ENCODE data around the gene ADAM23.

The ADAM23 gene

DNA sequence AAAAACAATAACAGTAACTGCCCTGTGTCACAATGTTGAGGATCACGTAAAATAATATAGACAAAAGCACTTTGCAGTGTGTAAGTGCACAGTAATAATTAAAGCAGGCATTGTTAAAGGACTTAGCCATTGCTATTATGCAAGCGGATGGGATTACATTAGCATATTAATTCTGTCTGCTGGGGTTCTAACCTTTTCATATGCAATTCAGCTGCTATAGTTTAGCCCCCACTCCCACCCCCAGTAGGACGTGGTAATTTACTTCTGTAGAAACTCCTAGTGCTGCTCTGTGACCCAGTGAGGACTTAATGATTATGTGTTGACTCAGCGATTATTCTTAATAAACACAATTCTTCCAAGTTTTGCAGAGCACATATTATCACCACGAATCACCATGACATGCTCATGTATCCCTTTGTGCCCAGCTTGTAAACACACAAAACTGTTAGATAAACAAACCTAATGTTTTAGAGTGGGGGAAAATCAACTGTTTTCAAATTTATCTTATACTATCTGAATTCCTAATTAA, 5.1 kb upstream of the ADAM23 start:
- DNase-seq (ENCODE audit: low read depth in 2 of 2), result no peak

DNA sequence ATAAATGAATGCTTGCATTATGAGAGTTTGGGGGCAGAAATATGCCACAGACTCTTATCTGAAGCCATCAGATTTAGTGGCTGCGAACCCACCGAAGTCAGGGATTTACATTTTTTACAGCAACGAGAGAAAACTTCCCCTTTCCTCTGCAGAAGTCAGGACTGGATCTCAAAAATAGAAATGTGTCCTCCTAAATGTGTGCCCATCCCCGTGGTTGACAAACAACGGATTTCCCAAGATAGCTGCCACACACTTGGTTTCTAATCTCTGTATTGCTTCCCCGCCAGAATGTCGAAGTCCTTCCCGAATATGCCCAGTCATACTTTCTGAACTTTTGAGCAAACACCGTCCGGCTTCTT, 879 bp upstream of the ADAM23 start:
- no peak for DNase-seq (ENCODE audit: low read depth in 2 of 2)

DNA sequence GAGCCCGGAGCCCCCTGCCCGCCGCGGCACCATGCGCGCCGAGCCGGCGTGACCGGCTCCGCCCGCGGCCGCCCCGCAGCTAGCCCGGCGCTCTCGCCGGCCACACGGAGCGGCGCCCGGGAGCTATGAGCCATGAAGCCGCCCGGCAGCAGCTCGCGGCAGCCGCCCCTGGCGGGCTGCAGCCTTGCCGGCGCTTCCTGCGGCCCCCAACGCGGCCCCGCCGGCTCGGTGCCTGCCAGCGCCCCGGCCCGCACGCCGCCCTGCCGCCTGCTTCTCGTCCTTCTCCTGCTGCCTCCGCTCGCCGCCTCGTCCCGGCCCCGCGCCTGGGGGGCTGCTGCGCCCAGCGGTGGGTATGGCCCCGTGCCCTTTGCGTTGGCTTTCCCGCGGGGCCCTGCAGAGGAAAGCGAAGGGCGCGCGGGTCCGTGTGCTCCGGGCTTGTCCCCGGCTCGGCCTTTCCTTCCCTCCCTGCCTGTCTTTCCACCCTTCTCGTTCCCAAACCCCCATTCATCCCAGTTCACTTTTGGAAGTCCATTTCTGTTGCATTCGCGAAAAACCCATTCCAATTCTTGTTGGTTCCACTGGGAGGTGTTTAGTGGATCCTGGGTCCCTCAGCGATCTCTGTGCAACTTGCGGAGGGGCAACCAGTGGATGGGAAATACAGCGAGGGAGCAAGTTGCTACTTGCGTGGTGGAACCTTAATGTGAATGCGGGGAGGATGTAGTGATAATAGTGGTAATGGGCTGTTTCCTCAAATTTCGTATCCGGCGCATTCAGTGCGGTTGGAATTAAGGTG, 599 bp downstream of the ADAM23 start:
- DNase-seq (ENCODE audit: low read depth in 2 of 2), result no peak

DNA sequence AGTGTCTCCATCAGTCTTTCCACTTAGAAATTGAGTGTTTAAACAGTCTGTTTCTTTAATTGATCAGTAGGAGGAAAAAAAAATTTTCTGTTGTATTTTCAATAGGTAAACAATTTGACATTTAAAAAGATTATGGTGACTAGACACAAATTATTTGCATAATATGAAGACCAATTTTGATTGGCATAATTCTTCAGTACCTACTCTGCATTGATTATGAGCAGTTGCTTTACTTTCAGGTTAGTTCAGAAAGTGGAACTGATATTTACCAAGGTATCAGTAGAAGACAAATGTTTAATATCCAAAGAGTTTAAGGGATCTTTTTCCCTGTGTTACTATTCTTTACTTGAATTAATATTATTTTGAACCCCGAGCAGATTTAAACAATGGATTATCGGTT, 2.6 kb downstream of the ADAM23 start:
- DNase-seq (ENCODE audit: low read depth in 2 of 2), result no peak

DNA sequence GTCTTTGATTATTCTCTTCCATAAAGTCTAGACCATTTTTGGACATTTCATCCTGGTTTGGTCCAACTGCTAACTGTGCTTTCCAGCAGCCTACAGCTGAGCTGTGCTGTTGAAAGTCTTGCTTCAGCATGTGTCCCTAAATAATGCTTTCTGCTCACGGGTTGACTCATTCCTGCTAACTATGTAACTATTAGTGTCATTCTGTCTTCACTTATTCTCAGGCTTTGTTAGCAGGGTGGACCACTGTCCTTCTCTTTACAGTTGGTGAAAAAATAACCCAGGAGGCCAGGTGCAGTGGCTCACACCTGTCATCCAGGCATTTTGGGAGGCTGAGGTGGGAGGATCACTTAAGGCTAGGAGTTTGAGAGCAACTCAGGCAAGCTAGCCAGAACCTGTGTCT, 8.9 kb downstream of the ADAM23 start:
- no peak for DNase-seq (ENCODE audit: low read depth in 2 of 2)

DNA sequence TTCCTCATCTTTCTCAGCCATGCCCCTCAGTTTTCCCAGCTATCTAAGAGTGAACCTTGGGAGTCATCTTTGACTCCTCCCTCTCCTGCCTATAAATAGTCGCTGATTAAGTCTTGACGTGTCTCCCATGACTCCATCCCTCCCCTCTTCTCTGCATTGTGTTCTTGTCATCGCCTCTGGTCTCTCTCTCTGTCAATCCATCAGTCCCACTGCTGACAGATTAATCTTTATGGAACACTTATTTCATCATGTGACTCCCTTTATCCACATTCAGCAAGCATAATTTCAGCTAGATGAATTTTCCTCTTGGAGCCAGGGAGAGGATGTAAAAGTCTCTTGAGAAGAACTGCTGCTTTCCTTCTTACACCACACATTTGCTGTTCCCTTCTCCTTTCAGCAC, 9.4 kb downstream of the ADAM23 start:
- DNase-seq (ENCODE audit: low read depth in 2 of 2), result no peak

DNA sequence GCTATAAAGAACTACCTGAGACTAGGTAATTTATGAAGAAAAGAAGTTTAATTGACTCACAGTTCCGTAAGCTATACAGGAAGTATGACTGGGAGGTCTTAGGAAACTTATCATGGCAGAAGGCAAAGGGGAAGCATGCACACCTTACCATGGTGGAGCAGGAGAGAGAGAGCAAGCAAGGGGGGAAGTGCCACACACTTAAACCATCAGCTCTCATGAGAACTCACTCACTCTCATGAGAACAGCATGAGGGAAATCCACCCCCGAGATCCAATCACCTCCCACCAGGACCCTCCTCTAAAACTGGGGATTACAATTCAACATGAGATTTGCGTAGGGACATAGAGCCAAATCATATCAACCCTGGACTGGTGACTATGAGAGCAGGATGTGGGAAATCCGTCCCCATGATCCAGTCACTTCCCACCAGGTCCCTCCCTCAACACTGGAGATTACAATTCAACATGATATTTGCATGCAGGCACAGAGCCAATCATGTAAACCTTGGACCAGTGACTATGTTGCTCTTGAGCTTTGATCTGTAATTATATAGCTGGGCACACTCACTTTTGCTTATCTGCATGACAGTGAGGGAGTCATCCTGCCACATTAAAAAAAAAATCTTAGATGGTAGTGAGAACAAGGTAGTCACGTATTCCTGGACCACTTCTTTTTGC, 12.9 kb downstream of the ADAM23 start:
- no peak for DNase-seq (ENCODE audit: low read depth in 2 of 2)

DNA sequence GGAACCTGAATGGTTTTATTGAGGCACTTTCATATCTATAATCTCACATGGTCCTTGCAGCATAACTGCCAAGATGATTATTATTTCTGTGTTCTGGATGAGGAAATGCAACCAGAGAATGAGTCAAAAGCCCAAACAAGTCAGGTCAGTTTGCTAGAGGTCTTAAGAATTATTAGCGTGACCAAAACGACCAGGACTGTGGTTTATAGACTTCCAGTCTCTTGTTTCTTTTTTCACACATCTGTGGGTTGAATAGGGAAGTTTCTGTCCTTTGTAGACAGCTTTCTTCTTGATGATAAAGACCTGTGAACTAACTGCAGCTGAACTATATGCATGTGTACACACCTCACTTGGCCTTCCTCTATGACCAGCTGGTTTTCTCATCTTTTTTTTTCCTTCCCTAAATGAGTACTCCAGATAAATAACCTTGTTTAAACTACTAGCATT, 13.9 kb downstream of the ADAM23 start:
- no peak for DNase-seq (ENCODE audit: low read depth in 2 of 2)

DNA sequence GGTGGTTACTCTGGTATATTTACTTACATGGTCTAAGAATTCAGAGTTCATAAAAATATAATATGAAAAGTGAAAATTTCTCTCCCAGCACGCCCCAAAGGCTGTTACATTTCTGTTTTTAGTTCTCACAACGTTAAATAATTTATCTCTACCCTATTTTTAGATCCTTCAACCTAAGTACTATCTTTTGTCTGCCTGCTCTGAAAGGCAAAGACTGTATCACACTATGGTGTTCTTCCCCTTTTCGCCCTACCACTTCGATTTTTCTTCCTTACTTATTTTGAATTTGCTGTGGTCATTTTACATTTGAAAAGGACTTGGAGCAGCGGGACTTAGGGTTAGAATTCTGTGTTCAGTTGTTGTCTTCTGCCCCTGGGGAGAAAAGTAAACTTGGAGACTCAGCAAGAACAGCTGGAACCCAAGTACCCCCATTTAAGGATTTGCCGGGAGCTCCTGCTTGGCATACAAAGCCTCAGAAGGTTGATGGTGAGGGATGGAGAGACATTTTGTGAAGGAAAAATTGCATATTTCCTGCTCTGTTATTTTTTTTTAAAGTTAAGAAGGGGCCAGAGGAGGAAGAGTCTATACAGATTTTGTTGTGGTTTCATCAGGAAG, 19.0 kb downstream of the ADAM23 start:
- no peak for DNase-seq (ENCODE audit: low read depth in 2 of 2)

DNA sequence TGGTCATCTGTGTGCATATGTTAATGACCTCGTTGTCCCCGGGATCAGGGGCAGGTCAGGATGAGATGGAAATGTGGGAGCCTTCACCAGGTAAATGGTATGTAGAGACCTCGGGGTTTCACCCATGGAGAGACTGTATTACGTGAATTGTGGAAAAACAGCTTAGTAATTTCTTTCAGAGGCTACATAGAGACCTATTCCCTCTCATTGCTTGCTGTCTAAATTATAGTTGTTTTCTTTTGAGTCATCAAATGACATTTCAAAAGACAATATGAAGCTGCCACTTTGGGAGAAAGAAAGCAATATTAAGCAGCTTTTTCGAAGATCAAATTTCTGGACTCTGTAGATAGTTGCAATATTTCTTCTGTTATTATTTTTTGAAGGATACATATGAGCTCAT, 20.4 kb downstream of the ADAM23 start:
- DNase-seq (ENCODE audit: low read depth in 2 of 2), result no peak

DNA sequence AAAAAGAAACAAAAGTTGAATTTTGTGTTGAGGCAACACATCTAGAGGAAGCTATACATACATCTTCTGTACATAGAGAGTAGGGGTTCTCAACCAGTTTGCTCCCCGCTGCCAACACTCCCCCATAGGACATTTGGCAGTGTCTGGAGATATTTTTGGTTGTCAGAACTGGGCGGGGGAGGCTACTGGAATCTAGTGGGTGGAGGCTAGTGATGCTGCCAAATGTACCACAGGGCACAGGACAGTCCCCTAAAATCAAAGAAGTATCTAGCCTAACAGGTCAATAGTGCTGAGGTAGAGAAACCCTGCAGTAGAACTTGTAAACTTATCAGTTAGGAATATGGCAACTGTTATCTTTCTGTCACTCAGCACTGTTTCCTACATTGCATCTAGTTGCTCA, 21.3 kb downstream of the ADAM23 start:
- no peak for DNase-seq (ENCODE audit: low read depth in 2 of 2)

DNA sequence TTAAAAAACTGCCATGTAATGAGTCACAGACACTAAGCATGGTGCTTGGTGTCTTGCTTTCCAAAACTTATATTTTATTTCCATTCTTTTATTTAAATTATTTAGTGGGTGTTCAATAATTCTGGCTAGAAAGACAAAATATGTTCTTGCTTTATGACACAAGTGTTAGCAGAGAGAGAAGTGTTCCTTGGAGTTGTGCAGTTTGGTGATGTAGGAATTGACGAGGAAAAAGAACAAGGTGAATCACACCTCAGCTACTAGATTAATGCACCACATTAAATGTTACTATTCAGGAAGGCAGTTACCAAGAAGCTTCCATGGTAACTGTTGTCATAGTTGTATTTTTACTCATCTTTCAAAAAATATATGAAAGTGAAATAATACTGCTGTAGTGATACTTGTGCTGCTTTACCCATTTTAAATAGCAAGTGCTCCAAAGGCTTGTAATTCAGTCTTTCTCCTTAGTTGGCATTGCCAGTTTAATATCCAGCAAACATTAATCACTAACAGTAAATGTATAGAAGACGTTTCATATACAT, 28.3 kb downstream of the ADAM23 start:
- DNase-seq (ENCODE audit: low read depth in 2 of 2), result no peak

DNA sequence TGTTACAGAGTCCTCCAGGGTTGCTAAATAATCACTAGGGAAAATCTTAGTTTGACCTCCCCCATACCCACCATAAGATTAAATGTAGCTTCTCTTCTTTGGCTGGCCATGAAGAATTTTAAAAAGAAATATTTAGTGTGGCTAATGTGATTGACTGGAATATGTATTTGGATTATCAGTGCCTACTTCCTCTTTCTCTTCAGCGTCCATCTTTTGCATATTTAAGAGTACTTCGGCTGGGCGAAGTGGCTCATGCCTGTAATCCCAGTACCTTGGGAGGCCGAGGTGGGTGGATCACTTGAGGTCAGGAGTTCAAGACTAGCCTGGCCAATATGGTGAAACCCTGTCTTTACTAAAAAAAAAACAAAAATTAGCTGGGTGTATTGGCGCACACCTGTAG, 28.8 kb downstream of the ADAM23 start:
- DNase-seq (ENCODE audit: low read depth in 2 of 2), result no peak

DNA sequence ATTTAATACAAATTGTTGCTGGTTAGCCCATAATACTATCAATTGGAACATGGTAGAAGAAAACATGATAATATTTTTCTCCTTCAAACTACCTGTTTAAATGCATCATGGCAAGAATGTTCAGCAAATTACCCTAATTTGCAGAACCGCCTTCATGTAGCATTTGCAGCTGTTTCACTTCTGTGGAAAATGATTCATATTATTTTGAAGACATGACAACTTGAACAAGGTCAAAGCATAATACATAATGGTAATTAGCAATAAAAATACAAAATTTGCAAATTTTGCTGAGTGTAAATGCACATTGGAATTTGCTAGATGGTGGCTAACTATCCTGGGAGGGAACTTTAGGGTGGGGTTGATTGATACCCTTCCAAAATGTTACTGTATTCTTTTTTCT, 30.8 kb downstream of the ADAM23 start:
- no peak for DNase-seq (ENCODE audit: low read depth in 2 of 2)

DNA sequence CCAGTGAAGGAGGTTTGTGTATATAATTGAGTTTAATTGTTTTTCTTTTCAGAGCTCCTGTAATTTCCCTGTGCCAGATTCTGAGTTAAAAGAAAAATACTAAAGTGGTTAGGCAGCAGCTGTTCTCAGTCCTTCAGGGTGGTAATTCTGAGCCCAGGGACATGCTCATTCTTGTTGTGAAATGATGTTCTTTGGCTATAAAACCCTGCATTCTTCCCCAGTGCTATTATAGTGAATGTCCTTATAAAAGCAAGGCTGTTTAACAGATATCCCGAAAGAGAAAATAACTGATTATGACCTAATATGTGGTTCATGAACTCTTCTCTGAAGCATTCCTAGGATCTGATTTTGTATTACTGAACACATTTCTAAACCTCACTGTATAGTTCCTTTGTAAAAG, 34.0 kb downstream of the ADAM23 start:
- DNase-seq (ENCODE audit: low read depth in 2 of 2), result peak; percentile 8 to 9

DNA sequence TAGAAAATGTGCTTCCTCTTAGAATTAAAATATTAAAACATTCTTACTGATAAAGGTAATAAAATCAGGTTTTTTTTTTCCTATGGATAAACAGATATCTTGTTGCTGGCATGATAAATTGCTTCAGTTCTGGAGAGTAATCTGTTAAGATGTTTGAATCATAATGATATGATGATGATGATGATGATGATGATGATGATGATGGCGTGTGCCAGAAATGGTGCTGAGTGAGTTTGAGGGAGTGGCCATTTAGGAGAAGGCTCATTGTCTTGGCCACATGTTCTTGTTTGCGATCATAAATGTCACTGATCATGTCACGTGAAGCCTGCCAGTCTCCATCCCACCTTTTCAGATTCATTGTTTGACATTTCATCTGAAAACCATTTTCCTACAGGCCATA, 35.0 kb downstream of the ADAM23 start:
- no peak for DNase-seq (ENCODE audit: low read depth in 2 of 2)

DNA sequence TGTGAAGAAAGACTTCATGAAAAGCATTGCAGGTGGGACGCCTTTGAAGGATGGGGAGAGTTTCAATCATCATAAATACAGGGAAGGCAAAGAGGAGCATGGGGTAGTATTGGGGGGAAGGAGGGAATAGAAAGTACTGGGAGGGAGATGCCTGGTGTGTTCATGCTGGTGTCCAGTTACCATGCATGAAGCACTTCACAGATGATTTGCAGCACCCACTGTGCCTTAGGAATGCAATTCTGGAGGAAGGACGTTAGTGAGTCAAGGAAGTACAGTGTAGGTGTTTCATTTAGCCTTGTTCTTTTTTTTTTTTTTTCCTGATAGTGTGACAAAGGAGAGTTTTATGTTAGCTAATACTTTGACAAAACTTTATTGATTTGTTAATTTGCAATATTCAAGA, 36.8 kb downstream of the ADAM23 start:
- peak in 1 of 2 experiments; percentile 11 for DNase-seq (ENCODE audit: low read depth in 2 of 2)

DNA sequence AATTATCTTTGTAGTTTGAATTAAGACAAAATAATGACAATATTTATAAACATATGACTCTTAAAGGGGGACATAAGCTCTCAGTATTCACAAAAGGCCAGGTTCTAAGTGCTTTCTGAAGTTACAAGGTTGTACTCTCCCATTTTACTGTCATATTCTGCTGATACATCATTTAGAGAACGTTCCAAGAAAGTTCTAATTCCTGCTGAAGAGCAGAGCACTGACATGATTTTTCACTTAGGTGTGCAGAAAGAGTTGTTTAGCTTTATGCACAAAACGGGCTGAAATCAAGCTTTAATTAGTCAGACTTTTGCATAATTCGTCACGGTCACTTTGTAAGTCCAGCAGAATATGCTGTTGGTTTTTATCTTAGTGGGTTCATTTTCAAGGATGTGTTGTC, 37.3 kb downstream of the ADAM23 start:
- DNase-seq (ENCODE audit: low read depth in 2 of 2), result no peak

DNA sequence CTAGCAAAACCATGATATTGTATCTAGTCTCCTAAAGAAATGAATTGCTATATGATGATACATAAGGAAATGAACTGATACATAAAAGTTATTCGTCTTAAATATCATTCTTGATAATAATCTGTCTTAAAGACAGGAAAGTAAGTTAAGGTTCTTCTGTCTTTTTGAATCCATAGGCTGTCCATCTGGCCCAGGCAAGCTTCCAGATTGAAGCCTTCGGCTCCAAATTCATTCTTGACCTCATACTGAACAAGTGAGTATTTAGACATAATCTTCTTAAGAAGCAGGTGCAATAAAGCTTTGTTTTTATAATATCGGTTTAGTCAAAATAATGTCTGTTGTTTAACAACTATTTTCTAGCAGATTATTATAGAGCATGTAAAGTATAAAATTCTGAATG, 37.7 kb downstream of the ADAM23 start:
- no peak for DNase-seq (ENCODE audit: low read depth in 2 of 2)

DNA sequence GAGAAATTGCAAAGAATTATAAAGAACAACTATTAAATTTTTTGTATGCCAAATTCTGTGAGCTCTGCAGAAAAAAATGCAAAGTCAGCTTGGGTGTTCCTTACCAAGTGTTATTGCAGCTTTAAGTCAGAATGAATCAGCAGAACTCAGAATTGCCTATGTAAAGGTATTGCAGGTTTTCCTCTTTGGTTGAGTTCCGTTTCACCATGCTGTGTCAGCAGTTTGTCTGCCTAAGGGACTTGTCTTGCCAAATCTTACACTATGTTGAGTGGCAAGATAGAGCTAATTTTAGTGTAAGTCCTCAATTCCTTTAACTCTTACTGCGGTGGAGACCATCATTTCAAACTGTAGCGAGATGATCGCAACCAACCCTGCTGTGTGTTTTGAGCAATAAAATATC, 38.8 kb downstream of the ADAM23 start:
- DNase-seq (ENCODE audit: low read depth in 2 of 2), result no peak

DNA sequence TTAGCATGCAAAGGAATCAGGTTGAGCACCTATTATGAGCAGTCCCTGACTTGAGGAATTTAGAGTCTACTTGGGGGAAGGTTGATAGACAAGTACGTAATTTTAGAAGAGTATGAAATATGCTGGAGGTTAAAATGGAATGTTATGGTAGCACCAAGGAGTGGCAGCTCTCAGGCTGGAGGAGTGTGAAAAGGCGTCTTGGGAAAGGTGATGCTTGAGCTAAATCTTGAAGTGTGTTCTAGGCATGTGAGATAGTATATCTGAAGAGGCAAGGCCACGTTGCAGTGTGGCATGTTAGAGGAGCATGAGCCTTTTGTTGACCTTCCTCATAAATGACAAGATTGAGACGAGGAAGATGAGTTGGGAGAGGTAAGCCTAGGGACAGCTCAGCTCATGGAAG, 39.3 kb downstream of the ADAM23 start:
- no peak for DNase-seq (ENCODE audit: low read depth in 2 of 2)

DNA sequence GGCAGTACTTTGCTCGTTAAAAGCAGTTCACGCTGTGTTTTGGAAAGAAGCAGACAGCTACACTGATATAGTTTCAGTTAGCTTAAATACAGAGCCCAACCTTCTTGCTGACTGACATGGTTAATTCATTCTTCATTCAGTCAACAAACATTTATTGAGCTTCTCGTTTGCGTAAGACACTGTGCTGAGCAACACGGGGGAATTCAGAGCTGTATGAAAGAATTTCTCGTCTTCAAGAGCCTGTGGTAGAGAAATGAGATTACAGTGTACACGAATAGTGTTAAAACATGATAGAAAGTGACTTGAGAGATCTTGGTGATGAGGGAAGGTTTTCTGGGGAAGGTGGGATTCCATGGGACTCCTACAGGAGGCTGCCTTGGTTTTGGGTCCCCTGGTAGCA, 44.7 kb downstream of the ADAM23 start:
- no peak for DNase-seq (ENCODE audit: low read depth in 2 of 2)

DNA sequence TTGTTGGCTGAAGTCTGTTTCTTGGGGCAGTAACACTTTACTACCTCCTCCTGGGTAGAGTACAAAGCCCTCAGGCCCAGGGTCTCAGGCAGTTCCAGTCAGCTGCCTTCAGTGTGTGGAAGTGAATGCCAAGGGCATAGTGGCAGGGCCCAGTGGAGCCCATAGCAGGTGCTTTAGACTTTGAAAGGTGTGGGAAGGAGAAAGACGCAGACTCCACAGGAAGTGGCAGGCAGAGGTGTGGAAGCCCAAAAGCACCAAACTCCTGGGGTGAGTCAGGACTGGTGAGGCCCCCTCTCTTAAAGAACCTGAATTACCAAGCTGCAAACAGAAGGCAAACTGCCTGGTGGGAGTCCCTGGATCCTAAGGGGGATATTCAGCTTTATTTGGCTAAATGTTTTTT, 45.3 kb downstream of the ADAM23 start:
- DNase-seq (ENCODE audit: low read depth in 2 of 2), result no peak
